HK-2 (cell line): ENCODE results near the gene GABRR1.
A peak's percentile ranks its signal among the peaks of the same experiment; 100 is the strongest.
"Not testable (repeated sequence)": the region's sequence is repeated elsewhere in the genome, so short reads cannot be mapped to it uniquely, and the experiment has no call there.

Experiments used
- DNase-seq: peaks from one replicate; pipeline ENCODE4 v3.0.0-alpha.2; 2018; ENCODE audit not compliant: unreplicated experiment

GABRR1 gene

GRCh38 chr6:89160331-89161092, 56.6 kb downstream of the GABRR1 start:
- no peak for DNase-seq

- DNase-seq: no peak
Observed at GRCh38 chr6:89154131-89154530, 63.0 kb downstream of the GABRR1 start.

GRCh38 chr6:89148016-89148750, 69.0 kb downstream of the GABRR1 start:
- DNase-seq: peak; percentile 35

GRCh38 chr6:89146718-89147700, 70.1 kb downstream of the GABRR1 start:
- peak; percentile 52 for DNase-seq

GRCh38 chr6:89145956-89146717, 71.0 kb downstream of the GABRR1 start, which contains the start of gene PM20D2:
Gene PM20D2, plus strand, starts transcription at chr6:89146055. Its CDS starts 90 bp downstream, at chr6:89146145.
- DNase-seq: peak; percentile 80

GRCh38 chr6:89145091-89145955, 71.8 kb downstream of the GABRR1 start:
- no peak for DNase-seq

- DNase-seq: no peak
Observed at GRCh38 chr6:89144354-89144906, 72.7 kb downstream of the GABRR1 start.

GRCh38 chr6:89140347-89141156, 76.6 kb downstream of the GABRR1 start:
- no peak for DNase-seq

- DNase-seq: no peak
Observed at GRCh38 chr6:89139509-89140346, 77.4 kb downstream of the GABRR1 start.

- DNase-seq: no peak
Observed at GRCh38 chr6:89138173-89138572, 79.0 kb downstream of the GABRR1 start.

- DNase-seq: no peak
Observed at GRCh38 chr6:89134723-89135122, 82.4 kb downstream of the GABRR1 start.

- no peak for DNase-seq
Observed at GRCh38 chr6:89133981-89134380, 83.2 kb downstream of the GABRR1 start.

- no peak for DNase-seq
Observed at GRCh38 chr6:89132057-89132456, 85.1 kb downstream of the GABRR1 start.

GRCh38 chr6:89131599-89131998, 85.6 kb downstream of the GABRR1 start:
- DNase-seq: no peak

- not testable (repeated sequence) for DNase-seq
Observed at GRCh38 chr6:89128256-89128671, 88.9 kb downstream of the GABRR1 start.
